OCI-LY1 (cell line): ENCODE results near the gene FRMD4A.

Experiments
- H2AFZ ChIP-seq: fragments of 200-600 bp; sonication (generic), shearing (Covaris generic); 2 replicates; pipeline ENCODE4 v1.6.0; 2014; ENCODE audit warnings: antibody characterized with exemption, mild to moderate bottlenecking, low read length
- H3F3A ChIP-seq: fragments of 200-600 bp; sonication (generic), shearing (Covaris generic); 2 replicates; pipeline ENCODE4 v1.6.0; 2014; ENCODE audit warnings: mild to moderate bottlenecking, antibody characterized with exemption, low read length, moderate library complexity; ENCODE audit not compliant: insufficient read depth
- H3K27ac ChIP-seq: fragments of 200-600 bp; sonication (generic); 2 replicates; pipeline ENCODE4 v1.5.1; 2014; ENCODE audit warnings: low read length, mixed run types, mild to moderate bottlenecking, low read depth; ENCODE audit not compliant: poor library complexity, severe bottlenecking
- H3K27me3 ChIP-seq: fragments of 200-600 bp; sonication (generic); 2 replicates; pipeline ENCODE4 v1.6.0; 2014; ENCODE audit warnings: antibody characterized with exemption, mild to moderate bottlenecking, low read length, moderate library complexity; ENCODE audit not compliant: insufficient read depth
- H3K36me3 ChIP-seq: fragments of 200-600 bp; sonication (generic); 2 replicates; pipeline ENCODE4 v1.6.1; 2014; ENCODE audit warnings: mild to moderate bottlenecking, antibody characterized with exemption, low read length, moderate library complexity, mixed read lengths; ENCODE audit not compliant: insufficient read depth
- H3K4me1 ChIP-seq: fragments of 200-600 bp; sonication (generic); 2 replicates; pipeline ENCODE4 v1.5.1; 2014; ENCODE audit warnings: mild to moderate bottlenecking, low read length, moderate library complexity; ENCODE audit not compliant: insufficient read depth, severe bottlenecking
- H3K4me2 ChIP-seq: fragments of 200-600 bp; sonication (generic), shearing (Covaris generic); 2 replicates; pipeline ENCODE4 v1.6.1; 2014; ENCODE audit warnings: low read length
- H3K4me3 ChIP-seq: fragments of 200-600 bp; sonication (generic); 2 replicates; pipeline ENCODE4 v1.5.1; 2014; ENCODE audit warnings: low read length, low read depth, mild to moderate bottlenecking, mixed read lengths; ENCODE audit not compliant: poor library complexity, severe bottlenecking
- H3K79me2 ChIP-seq: fragments of 200-600 bp; shearing (Covaris generic); 2 replicates; pipeline ENCODE4 v1.6.1; 2016; ENCODE audit warnings: mixed run types, low read length, mixed read lengths; ENCODE audit not compliant: insufficient read depth
- H3K9ac ChIP-seq: fragments of 200-600 bp; sonication (generic), shearing (Covaris generic); 2 replicates; pipeline ENCODE4 v1.6.1; 2014; ENCODE audit warnings: mild to moderate bottlenecking, low read length, mixed read lengths
- H3K9me2 ChIP-seq: fragments of 200-600 bp; sonication (generic), shearing (Covaris generic); 2 replicates; pipeline ENCODE4 v1.6.1; 2014; ENCODE audit warnings: low read depth, mild to moderate bottlenecking, low read length, mixed read lengths
- H3K9me3 ChIP-seq: fragments of 200-600 bp; shearing (Covaris generic); 2 replicates; pipeline ENCODE4 v1.6.1; 2014; ENCODE audit warnings: low read length, mixed read lengths
- H4K20me1 ChIP-seq: fragments of 200-600 bp; sonication (generic), shearing (Covaris generic); 2 replicates; pipeline ENCODE4 v1.6.0; 2016; ENCODE audit warnings: mild to moderate bottlenecking, low read length; ENCODE audit not compliant: insufficient read depth
- CTCF ChIP-seq: fragments of 200-600 bp; sonication (generic), shearing (Covaris generic); IDR thresholded peaks from 2 replicates; pipeline ENCODE4 v1.5.1; 2017; ENCODE audit warnings: mild to moderate bottlenecking, antibody characterized with exemption, low read length, moderate library complexity, mixed read lengths
- EZH2 ChIP-seq: fragments of 200-600 bp; sonication (generic), shearing (Covaris generic); IDR thresholded peaks from 2 replicates; pipeline ENCODE4 v1.8.0; 2017; ENCODE audit warnings: borderline replicate concordance, mixed run types, mild to moderate bottlenecking, antibody characterized with exemption, low read length, moderate library complexity, mixed read lengths

The FRMD4A gene

GRCh38 chr10:13608246-13608853 lies 722.4 kb downstream of the FRMD4A start:
- H3K4me1 ChIP-seq = no peaks in the 10 kb centered on the region
- no peak overlapping the region for H3K4me2 ChIP-seq
- no peak overlapping the region for H3K4me3 ChIP-seq
- TF ChIP-seq EZH2 = no peak
- no peak for TF ChIP-seq CTCF
- H3F3A ChIP-seq = no peaks in the 10 kb centered on the region
- no peaks in the 10 kb centered on the region for H3K79me2 ChIP-seq
- H3K27ac ChIP-seq = no peak overlapping the region
- H3K9ac ChIP-seq = no peak overlapping the region
- peaks cover 20% of the 10 kb centered on the region; the same call in 1 of the 2 replicates for H3K36me3 ChIP-seq
- H3K9me2 ChIP-seq = no peaks in the 10 kb centered on the region
- no peaks in the 10 kb centered on the region for H3K27me3 ChIP-seq
- H4K20me1 ChIP-seq = no peaks in the 10 kb centered on the region
- no peaks in the 10 kb centered on the region for H3K9me3 ChIP-seq
- no peak overlapping the region for H2AFZ ChIP-seq

GRCh38 chr10:13604357-13605040 lies 726.2 kb downstream of the FRMD4A start:
- no peaks in the 10 kb centered on the region for H3K79me2 ChIP-seq
- H3K9me2 ChIP-seq = no peaks in the 10 kb centered on the region
- peaks cover 12% of the 10 kb centered on the region; the same call in 1 of the 2 replicates for H3K36me3 ChIP-seq
- H3K9me3 ChIP-seq = no peaks in the 10 kb centered on the region
- no peak overlapping the region for H2AFZ ChIP-seq
- no peaks in the 10 kb centered on the region for H3F3A ChIP-seq
- no peaks in the 10 kb centered on the region for H3K27me3 ChIP-seq
- H3K27ac ChIP-seq = no peak overlapping the region
- no peak overlapping the region for H3K9ac ChIP-seq
- no peak overlapping the region for H3K4me2 ChIP-seq
- no peaks in the 10 kb centered on the region for H3K4me1 ChIP-seq
- no peak overlapping the region for H3K4me3 ChIP-seq
- no peaks in the 10 kb centered on the region for H4K20me1 ChIP-seq
- TF ChIP-seq EZH2 = no peak
- no peak for TF ChIP-seq CTCF

- H3K9me3 ChIP-seq = no peaks in the 10 kb centered on the region
Observed at GRCh38 chr10:13597909-13598308, 732.8 kb downstream of the FRMD4A start.

More at GRCh38 chr10:13597909-13598308, 732.8 kb downstream of the FRMD4A start:
- no peak for TF ChIP-seq EZH2
- no peak for TF ChIP-seq CTCF
- Histone ChIP-seq H3K79me2 (peaks cover 6% of the 10 kb centered on the region; the same call in 1 of the 2 replicates), H3K36me3 (peaks cover 15% of the 10 kb centered on the region; the same call in 1 of the 2 replicates), H3K9me2 (no peaks in the 10 kb centered on the region), H3F3A (no peaks in the 10 kb centered on the region), H3K4me1 (no peaks in the 10 kb centered on the region), H3K4me3 (no peak overlapping the region), H3K4me2 (no peak overlapping the region), H3K27ac (no peak overlapping the region), H2AFZ (no peak overlapping the region), H3K27me3 (no peaks in the 10 kb centered on the region), H3K9ac (no peak overlapping the region), H4K20me1 (no peaks in the 10 kb centered on the region)
